Measurements from ENCODE around the gene SLC12A7.

DNA sequence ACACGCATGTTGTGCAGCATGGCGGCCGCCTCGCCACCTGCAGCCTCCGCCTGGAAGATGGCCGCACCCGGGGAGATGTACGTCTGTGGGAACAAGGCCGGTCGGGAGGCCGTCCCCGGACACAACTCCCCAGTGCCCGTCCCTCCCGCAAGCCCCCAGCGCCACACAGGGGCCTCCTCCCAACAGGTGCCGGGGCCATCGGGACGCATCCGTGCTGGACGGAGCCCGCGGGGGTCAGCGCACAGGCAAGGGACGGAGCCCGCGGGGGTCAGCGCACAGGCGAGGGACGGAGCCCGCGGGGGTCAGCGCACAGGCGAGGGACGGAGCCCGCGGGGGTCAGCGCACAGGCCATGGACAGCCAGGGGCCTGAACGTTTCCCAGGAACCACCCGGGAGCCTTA lies 26.5 kb downstream of the SLC12A7 start:
- TF ChIP-seq SIN3A (IDR thresholded peaks at IDR 0.05; ENCODE audit: borderline replicate concordance, insufficient read depth, low read length), result no peak
- TF ChIP-seq POLR2AphosphoS5 (IDR thresholded peaks at IDR 0.05; ENCODE audit: low read depth, low read length), result no peak
- no peak for TF ChIP-seq TAF1 (IDR thresholded peaks at IDR 0.05; ENCODE audit: borderline replicate concordance, insufficient read depth, low read length)
- TF ChIP-seq FOXP2 (optimal IDR thresholded peaks at IDR 0.05; ENCODE audit: borderline replicate concordance, extremely low read depth, extremely low read length, insufficient read depth), result no peak
- TF ChIP-seq, protein P1, sequence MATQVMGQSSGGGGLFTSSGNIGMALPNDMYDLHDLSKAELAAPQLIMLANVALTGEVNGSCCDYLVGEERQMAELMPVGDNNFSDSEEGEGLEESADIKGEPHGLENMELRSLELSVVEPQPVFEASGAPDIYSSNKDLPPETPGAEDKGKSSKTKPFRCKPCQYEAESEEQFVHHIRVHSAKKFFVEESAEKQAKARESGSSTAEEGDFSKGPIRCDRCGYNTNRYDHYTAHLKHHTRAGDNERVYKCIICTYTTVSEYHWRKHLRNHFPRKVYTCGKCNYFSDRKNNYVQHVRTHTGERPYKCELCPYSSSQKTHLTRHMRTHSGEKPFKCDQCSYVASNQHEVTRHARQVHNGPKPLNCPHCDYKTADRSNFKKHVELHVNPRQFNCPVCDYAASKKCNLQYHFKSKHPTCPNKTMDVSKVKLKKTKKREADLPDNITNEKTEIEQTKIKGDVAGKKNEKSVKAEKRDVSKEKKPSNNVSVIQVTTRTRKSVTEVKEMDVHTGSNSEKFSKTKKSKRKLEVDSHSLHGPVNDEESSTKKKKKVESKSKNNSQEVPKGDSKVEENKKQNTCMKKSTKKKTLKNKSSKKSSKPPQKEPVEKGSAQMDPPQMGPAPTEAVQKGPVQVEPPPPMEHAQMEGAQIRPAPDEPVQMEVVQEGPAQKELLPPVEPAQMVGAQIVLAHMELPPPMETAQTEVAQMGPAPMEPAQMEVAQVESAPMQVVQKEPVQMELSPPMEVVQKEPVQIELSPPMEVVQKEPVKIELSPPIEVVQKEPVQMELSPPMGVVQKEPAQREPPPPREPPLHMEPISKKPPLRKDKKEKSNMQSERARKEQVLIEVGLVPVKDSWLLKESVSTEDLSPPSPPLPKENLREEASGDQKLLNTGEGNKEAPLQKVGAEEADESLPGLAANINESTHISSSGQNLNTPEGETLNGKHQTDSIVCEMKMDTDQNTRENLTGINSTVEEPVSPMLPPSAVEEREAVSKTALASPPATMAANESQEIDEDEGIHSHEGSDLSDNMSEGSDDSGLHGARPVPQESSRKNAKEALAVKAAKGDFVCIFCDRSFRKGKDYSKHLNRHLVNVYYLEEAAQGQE (IDR thresholded peaks at IDR 0.05; ENCODE audit: insufficient read depth in 1 of 2, low read depth in 2 of 2, low read length in 2 of 2), result no peak

Data from PFSK-1 (cell line).